ENCODE measurements around the gene RGS4.

RGS4 gene

DNA sequence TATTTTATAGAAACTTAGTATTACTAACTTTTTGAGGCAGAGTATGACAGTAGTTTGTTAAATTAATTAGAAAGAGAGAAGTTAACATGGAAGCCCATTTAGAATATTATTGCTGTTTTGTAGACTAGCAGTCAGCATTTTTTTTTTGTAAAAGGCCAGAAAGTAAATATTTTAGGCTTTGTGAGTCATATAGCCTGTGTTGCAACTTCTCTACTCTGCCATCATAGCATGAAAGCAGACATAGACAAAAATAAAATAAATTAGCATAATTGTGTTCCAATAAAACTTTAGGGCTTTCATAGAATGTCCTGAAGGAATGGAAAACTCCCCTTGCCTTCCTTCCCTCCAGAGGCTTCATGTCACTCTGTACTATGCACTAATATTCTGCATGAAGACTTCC is 12.3 kb upstream of the RGS4 start:
- Mint-ChIP-seq H3K4me1 (no peaks in the 10 kb centered on the region), H3K4me3 (no peak overlapping the region), H3K27ac (no peak overlapping the region), H3K36me3 (no peaks in the 10 kb centered on the region), H3K9me3 (no peaks in the 10 kb centered on the region)
- ATAC-seq, result no peak
- no peak for DNase-seq (ENCODE audit: low spot score in 2 of 2)

DNA sequence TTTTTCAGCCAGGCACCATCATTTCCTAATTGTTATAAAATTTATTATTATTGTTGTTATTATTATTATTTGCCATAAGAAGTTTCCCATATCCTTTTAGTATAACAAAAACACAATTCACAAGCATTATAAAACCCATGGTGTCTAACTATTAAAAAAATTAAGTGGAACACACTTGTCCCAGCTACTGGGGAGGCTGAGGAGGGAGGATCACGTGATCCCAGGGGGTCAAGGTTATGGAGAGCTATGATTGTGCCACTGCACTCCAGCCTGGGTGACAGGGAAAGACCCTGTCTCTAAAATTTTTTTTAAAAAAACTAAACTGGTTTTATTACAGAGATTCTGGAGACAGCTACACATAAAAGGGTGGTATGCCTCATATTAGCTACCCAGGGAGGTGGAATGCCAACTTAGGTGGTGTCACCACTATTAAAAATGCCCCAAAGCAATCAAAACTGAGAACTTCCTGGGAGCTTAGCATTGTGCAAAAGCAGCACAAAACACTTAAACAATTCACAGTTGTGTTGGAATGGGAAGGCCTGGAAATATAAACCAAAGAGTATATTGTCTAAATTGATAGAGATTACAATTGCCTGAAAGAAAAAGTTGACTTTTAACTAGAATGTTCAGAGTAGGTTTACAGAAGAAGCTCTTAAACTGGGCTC is 8.7 kb upstream of the RGS4 start:
- no peak overlapping the region for H3K4me3 Mint-ChIP-seq
- ATAC-seq (no peak), DNase-seq (ENCODE audit: low spot score in 2 of 2) (no peak)
- H3K9me3 Mint-ChIP-seq, result no peaks in the 10 kb centered on the region
- no peak overlapping the region for H3K27ac Mint-ChIP-seq
- no peaks in the 10 kb centered on the region for H3K4me1 Mint-ChIP-seq
- no peaks in the 10 kb centered on the region for H3K36me3 Mint-ChIP-seq

DNA sequence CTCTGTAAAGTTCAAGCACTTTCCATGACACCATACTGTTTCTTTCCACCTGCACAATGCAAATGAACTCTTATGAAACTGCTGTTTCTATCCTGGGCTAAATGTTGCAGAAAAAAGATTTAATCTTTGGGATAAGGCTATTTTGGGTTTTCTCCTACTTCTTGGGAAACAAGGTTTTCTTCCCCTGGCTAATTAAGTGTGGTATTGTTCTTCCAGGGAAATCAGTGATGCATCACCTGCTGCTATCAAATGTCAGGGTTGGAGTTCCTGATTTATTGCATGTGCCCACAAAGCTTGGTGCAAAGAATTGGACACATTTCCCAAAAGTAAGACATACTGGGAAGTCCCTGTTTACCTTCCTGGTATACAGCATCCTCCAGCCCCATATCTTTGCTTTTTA is 6.0 kb upstream of the RGS4 start:
- H3K36me3 Mint-ChIP-seq, result no peaks in the 10 kb centered on the region
- no peak overlapping the region for H3K4me3 Mint-ChIP-seq
- DNase-seq (ENCODE audit: low spot score in 2 of 2) (no peak), ATAC-seq (no peak)
- H3K4me1 Mint-ChIP-seq, result no peaks in the 10 kb centered on the region
- no peak overlapping the region for H3K27ac Mint-ChIP-seq
- H3K9me3 Mint-ChIP-seq, result no peaks in the 10 kb centered on the region

DNA sequence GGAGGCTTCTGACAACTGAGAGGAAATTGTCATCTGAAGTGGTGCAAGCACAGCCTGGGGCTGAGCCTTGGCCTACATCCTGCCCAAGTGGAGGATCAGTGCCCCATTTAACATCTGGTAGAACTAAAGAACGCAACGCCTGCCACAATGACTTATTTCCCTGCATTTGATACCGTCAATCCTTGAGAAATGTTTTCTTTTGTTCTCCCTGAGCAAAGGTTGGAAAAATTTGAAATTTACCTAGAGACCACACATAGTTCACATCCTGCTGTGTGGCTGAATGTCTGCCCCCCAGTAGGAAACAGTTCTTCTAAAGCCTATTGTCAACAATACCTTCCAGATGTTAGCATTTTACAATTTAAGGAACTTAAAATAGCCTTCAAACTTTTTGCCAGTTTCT is 5.6 kb upstream of the RGS4 start:
- DNase-seq (ENCODE audit: low spot score in 2 of 2) (no peak), ATAC-seq (no peak)
- H3K4me3 Mint-ChIP-seq, result no peak overlapping the region
- no peaks in the 10 kb centered on the region for H3K36me3 Mint-ChIP-seq
- H3K4me1 Mint-ChIP-seq, result no peaks in the 10 kb centered on the region
- no peaks in the 10 kb centered on the region for H3K9me3 Mint-ChIP-seq
- H3K27ac Mint-ChIP-seq, result no peak overlapping the region

DNA sequence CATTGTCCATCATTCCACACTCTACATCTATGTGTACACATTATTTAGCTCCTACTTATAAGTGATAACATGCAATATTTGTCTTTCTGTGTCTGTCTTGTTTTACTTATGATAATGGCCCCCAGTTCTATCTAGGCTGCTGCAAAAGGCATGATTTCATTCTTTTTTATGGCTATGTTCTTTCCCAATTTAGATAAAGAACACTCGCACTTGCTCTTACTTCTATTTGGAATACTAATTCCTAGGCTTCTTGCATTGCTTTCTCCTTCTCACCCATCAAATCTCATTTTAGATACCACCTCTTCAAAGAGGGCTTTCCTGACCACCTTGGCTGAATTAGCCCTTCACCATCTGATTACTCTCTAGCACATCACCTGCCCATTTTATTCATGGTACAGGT is 3.0 kb upstream of the RGS4 start:
- Mint-ChIP-seq H3K4me1 (no peaks in the 10 kb centered on the region), H3K36me3 (no peaks in the 10 kb centered on the region), H3K27ac (no peak overlapping the region), H3K4me3 (no peak overlapping the region), H3K9me3 (no peaks in the 10 kb centered on the region)
- ATAC-seq (no peak), DNase-seq (ENCODE audit: low spot score in 2 of 2) (no peak)

DNA sequence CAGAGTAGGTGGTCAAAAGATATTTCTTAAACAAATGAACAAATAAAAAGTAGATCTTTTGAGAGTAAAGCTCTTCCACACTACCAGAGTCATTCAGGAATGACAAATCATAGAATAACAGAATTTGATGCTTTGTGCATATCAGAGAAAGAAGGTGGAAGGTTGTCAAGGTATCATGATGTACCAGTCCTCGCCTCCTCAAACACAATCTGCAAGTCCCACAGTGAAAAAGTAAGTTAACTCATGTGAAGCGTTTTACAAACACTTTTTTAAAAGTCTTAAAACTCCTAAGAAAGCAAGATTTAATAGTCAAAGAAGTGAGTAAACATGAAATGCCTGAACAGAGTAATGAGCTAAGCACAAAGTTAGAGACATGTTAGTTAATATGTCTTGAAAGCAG is 2.5 kb upstream of the RGS4 start:
- no peak overlapping the region for H3K4me3 Mint-ChIP-seq
- DNase-seq (ENCODE audit: low spot score in 2 of 2) (no peak), ATAC-seq (no peak)
- H3K4me1 Mint-ChIP-seq, result no peaks in the 10 kb centered on the region
- no peaks in the 10 kb centered on the region for H3K36me3 Mint-ChIP-seq
- H3K27ac Mint-ChIP-seq, result no peak overlapping the region
- no peaks in the 10 kb centered on the region for H3K9me3 Mint-ChIP-seq

- Mint-ChIP-seq H3K27ac (no peak overlapping the region), H3K4me1 (no peaks in the 10 kb centered on the region), H3K9me3 (no peaks in the 10 kb centered on the region), H3K36me3 (no peaks in the 10 kb centered on the region), H3K4me3 (no peak overlapping the region)
- ATAC-seq, result no peak
- no peak for DNase-seq (ENCODE audit: low spot score in 2 of 2)
Measured at GRCh38 chr1:163068716-163069115, 445 bp upstream of the RGS4 start.

GRCh38 chr1:163069655-163070277 is 605 bp downstream of the RGS4 start:
- no peak for ATAC-seq
- no peaks in the 10 kb centered on the region for H3K36me3 Mint-ChIP-seq
- H3K4me1 Mint-ChIP-seq, result no peaks in the 10 kb centered on the region
- H3K27ac Mint-ChIP-seq, result no peak overlapping the region
- no peak overlapping the region for H3K4me3 Mint-ChIP-seq
- no peak for DNase-seq (ENCODE audit: low spot score in 2 of 2)
- H3K9me3 Mint-ChIP-seq, result no peaks in the 10 kb centered on the region

GRCh38 chr1:163071405-163072255 is 2.5 kb downstream of the RGS4 start:
- H3K9me3 Mint-ChIP-seq, result no peaks in the 10 kb centered on the region
- no peak overlapping the region for H3K4me3 Mint-ChIP-seq
- no peaks in the 10 kb centered on the region for H3K36me3 Mint-ChIP-seq
- no peaks in the 10 kb centered on the region for H3K4me1 Mint-ChIP-seq
- DNase-seq (ENCODE audit: low spot score in 2 of 2), result peak in 1 of 2 donors; percentile 58
- H3K27ac Mint-ChIP-seq, result no peak overlapping the region
- ATAC-seq, result peak; percentile 21

DNA sequence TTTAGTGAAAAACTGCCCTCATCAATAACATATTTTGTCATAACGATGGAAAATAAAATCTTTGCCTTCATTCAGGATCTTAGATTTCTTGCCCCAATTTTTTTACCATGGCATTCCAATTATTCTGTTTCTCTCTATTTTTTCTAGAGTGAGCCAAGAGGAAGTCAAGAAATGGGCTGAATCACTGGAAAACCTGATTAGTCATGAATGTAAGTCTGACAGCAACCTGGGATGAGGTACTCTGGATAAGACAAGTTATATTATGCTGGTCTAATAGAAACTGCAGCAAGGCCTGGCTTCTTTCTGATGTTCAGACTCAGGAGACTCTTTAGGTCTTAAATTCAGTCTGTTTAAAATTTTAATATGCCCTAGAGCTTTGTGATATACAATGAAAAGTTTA is 3.5 kb downstream of the RGS4 start:
- ATAC-seq (no peak), DNase-seq (ENCODE audit: low spot score in 2 of 2) (no peak)
- no peaks in the 10 kb centered on the region for H3K36me3 Mint-ChIP-seq
- no peaks in the 10 kb centered on the region for H3K4me1 Mint-ChIP-seq
- H3K4me3 Mint-ChIP-seq, result no peak overlapping the region
- H3K9me3 Mint-ChIP-seq, result no peaks in the 10 kb centered on the region
- H3K27ac Mint-ChIP-seq, result no peak overlapping the region

GRCh38 chr1:163074004-163074403 is 4.8 kb downstream of the RGS4 start:
- H3K27ac Mint-ChIP-seq, result no peak overlapping the region
- H3K9me3 Mint-ChIP-seq, result no peaks in the 10 kb centered on the region
- ATAC-seq (no peak), DNase-seq (ENCODE audit: low spot score in 2 of 2) (no peak)
- no peaks in the 10 kb centered on the region for H3K4me1 Mint-ChIP-seq
- no peaks in the 10 kb centered on the region for H3K36me3 Mint-ChIP-seq
- H3K4me3 Mint-ChIP-seq, result no peak overlapping the region

DNA sequence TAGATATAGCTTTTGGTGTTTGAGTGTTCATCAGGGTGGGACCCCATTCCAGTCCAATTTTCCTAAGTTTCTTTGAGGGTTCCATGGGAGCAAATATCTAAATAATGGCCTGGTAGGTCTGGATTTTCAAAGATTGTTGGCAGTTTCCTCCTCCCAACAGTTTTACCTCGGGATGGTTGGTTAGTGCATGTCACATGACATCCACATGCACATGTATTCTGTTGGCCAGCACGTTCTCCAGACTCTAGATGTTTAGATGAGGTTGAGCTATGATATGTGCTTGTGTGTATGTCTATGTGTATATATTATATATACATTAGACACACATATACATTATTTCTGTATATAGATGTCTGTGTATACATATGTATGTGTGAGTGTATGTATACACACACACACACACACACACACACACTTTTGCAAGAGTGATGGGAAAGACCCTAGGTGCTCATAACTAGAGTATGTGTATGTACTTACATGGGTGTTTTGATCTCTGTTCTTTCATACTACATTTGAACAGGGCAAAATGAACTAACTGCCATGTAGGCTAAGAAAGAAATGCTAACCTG is 5.6 kb downstream of the RGS4 start:
- no peaks in the 10 kb centered on the region for H3K9me3 Mint-ChIP-seq
- DNase-seq (ENCODE audit: low spot score in 2 of 2), result no peak
- H3K4me1 Mint-ChIP-seq, result no peaks in the 10 kb centered on the region

DNA sequence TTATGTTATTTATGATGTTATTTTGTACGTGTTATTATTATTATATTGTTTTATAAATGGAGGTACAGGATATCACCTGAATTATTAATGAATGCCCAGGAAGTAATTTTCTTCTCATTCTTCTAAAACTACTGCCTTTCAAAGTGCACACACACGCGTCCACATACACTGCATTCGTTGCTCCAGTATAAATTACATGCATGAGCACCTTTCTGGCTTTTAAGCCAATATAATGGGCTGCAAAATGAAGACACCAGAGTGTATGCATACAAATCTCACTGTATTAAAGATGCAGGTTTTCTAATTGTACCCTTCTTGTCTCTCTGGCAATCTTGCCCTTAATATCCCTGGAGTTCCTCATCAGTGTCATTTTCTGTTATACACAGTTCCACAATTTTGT is 6.9 kb downstream of the RGS4 start:
- H3K9me3 Mint-ChIP-seq, result no peaks in the 10 kb centered on the region
- H3K36me3 Mint-ChIP-seq, result no peaks in the 10 kb centered on the region
- DNase-seq (ENCODE audit: low spot score in 2 of 2), result no peak
- H3K4me1 Mint-ChIP-seq, result no peaks in the 10 kb centered on the region
- no peak overlapping the region for H3K4me3 Mint-ChIP-seq
- H3K27ac Mint-ChIP-seq, result no peak overlapping the region
- ATAC-seq, result no peak

More for the DNA sequence above, 5.6 kb downstream of the RGS4 start:
- Mint-ChIP-seq H3K27ac (no peak overlapping the region), H3K4me3 (no peak overlapping the region), H3K36me3 (no peaks in the 10 kb centered on the region)
- no peak for ATAC-seq

DNA sequence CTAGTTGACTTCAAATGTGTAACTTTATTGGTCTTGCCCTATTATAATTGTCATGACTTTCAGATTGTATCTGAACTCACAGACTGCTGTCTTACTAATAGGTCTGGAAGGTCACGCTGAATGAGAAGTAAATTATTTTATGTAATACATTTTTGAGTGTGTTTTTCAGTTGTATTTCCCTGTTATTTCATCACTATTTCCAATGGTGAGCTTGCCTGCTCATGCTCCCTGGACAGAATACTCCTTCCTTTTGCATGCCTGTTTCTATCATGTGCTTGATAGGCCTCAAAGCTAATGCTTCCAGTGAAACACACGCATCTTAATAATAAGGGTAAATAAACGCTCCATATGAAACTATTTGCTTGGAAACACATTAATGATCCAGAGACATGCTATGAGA is 7.3 kb downstream of the RGS4 start:
- H3K4me3 Mint-ChIP-seq, result no peak overlapping the region
- DNase-seq (ENCODE audit: low spot score in 2 of 2) (no peak), ATAC-seq (no peak)
- no peaks in the 10 kb centered on the region for H3K9me3 Mint-ChIP-seq
- H3K36me3 Mint-ChIP-seq, result no peaks in the 10 kb centered on the region
- no peak overlapping the region for H3K27ac Mint-ChIP-seq
- no peaks in the 10 kb centered on the region for H3K4me1 Mint-ChIP-seq

DNA sequence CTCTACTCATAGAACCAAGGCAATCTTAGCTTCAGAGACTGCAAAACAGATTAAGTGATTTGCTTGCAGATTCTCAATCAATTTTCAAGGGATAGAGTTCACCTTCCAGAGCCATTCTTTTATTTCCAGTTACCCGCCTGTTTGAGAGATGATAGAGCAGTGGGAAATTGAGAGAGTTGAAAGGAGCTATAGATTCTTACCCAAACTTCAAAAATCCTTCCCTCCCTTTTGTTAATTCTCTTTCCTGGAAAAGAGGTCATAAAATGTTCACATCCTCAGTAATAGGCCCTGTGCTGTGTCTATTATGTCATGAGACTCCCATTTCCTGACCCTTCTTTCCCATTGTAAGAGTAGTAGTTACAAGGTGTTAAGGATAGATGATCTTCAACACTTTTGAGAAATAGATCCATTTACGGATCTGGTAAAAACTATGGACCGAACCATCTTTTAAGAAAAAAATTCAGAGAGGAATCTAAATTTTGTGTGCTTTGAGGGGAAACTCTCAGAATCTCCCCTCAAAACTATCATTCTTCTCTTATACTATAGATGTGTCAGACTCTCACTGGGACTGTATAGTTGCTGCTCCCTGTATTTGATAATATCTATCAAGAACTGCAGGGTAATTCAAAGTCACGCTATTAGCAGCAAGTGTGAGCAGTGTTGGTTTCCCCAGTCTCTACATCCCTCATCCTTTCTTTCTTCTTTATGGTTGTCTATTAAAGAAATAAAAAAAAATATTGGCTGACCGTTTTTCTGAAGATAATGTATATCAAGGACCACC is 8.0 kb downstream of the RGS4 start:
- H3K27ac Mint-ChIP-seq, result no peak overlapping the region
- H3K4me3 Mint-ChIP-seq, result no peak overlapping the region
- ATAC-seq, result no peak
- H3K36me3 Mint-ChIP-seq, result no peaks in the 10 kb centered on the region
- no peaks in the 10 kb centered on the region for H3K4me1 Mint-ChIP-seq
- H3K9me3 Mint-ChIP-seq, result peaks cover under 1% of the 10 kb centered on the region
- DNase-seq (ENCODE audit: low spot score in 2 of 2), result no peak

All from stimulated activated effector memory CD8-positive, alpha-beta T cell treated with anti-CD3 and anti-CD28 coated beads, Interleukin-12 subunit alpha, Interleukin-12 subunit beta, amount 100 ng/mL, for 72 hours (primary cell).